ENCODE data around the gene RABL6.
"Not testable (repeated sequence)": the region's sequence is repeated elsewhere in the genome, so short reads cannot be mapped to it uniquely, and the experiment has no call there.

RABL6 gene

GRCh38 chr9:136863623-136864273 is 56.0 kb downstream of the RABL6 start:
- no peaks in the 10 kb centered on the region for H3K27me3 ChIP-seq (ENCODE audit: control insufficient read depth, insufficient read depth, low read length)
- H3K9me3 ChIP-seq (replicated peaks; ENCODE audit: low read length), result no peaks in the 10 kb centered on the region
- no peak overlapping the region for H3K4me3 ChIP-seq (ENCODE audit: low read length)
- H3K4me1 ChIP-seq (ENCODE audit: control insufficient read depth, insufficient read depth, low read length), result peaks cover 17% of the 10 kb centered on the region
- H3K36me3 ChIP-seq (ENCODE audit: insufficient read depth, low read length), result peaks cover 38% of the 10 kb centered on the region
- no peak overlapping the region for H3K4me2 ChIP-seq (ENCODE audit: low read length)
- no peak overlapping the region for H3K9ac ChIP-seq (ENCODE audit: low read depth, low read length)

DNA sequence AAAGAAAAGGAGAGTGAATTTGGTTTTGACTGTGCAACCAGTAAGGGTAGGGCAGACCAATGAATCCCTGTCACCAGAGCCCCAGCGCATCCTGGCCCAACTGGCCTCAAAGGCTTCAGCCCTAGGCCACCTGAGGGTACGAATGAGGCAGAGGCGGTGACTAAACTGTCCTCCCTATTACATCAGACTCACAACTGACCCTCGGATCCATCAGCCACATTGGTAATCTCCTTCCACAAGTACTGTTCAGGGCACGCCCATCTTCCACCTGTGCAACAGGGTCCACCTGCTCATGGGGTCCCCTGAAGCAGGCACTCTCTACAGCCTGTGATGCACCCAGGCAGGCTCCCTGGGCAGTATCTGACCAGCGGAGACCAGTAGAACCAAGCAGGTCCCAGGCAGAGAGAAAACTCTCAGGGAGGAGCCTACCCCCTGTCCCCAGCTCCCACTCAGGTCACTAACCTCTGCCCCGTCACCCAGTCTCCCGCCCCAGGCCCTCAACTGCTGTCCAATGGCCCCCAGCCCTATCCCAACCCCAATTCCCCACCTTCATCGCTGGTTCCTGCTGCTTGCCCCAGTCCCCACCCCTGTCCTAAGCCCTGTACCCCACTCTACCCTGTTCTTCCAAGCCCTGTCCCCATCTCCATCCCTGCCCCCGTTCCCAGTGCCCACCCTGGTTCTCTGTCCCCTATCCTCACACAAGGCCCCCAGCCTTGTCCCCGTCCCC is 57.5 kb downstream of the RABL6 start:
- peak overlapping the region; percentile 95 for H3K4me3 ChIP-seq (ENCODE audit: low read length)
- H3K9me3 ChIP-seq (replicated peaks; ENCODE audit: low read length), result no peaks in the 10 kb centered on the region
- peaks cover 7% of the 10 kb centered on the region for H3K4me1 ChIP-seq (ENCODE audit: control insufficient read depth, insufficient read depth, low read length)
- H3K9ac ChIP-seq (ENCODE audit: low read depth, low read length), result peak overlapping the region; percentile 89
- peaks cover 38% of the 10 kb centered on the region for H3K36me3 ChIP-seq (ENCODE audit: insufficient read depth, low read length)
- H3K27me3 ChIP-seq (ENCODE audit: control insufficient read depth, insufficient read depth, low read length), result no peaks in the 10 kb centered on the region
- H3K4me2 ChIP-seq (ENCODE audit: low read length), result peak overlapping the region; percentile 97

- H3K4me1 ChIP-seq (ENCODE audit: control insufficient read depth, insufficient read depth, low read length), result peaks cover 7% of the 10 kb centered on the region
- peak overlapping the region; percentile 97 for H3K4me2 ChIP-seq (ENCODE audit: low read length)
- peak overlapping the region; percentile 95 for H3K4me3 ChIP-seq (ENCODE audit: low read length)
- H3K9me3 ChIP-seq (replicated peaks; ENCODE audit: low read length), result no peaks in the 10 kb centered on the region
- no peaks in the 10 kb centered on the region for H3K27me3 ChIP-seq (ENCODE audit: control insufficient read depth, insufficient read depth, low read length)
- H3K36me3 ChIP-seq (ENCODE audit: insufficient read depth, low read length), result peaks cover 38% of the 10 kb centered on the region
- H3K9ac ChIP-seq (ENCODE audit: low read depth, low read length), result peak overlapping the region; percentile 89
These were observed 58.0 kb downstream of the RABL6 start for GRCh38 chr9:136865768-136866103.

GRCh38 chr9:136866898-136867421 is 59.2 kb downstream of the RABL6 start:
- Histone ChIP-seq H3K4me2 (ENCODE audit: low read length) (peak overlapping the region; percentile 78), H3K36me3 (ENCODE audit: insufficient read depth, low read length) (peaks cover 27% of the 10 kb centered on the region), H3K9ac (ENCODE audit: low read depth, low read length) (peak overlapping the region; percentile 89), H3K4me3 (ENCODE audit: low read length) (peak overlapping the region; percentile 95)
- H3K9me3 ChIP-seq (replicated peaks; ENCODE audit: low read length); H3K27me3 ChIP-seq (ENCODE audit: control insufficient read depth, insufficient read depth, low read length); H3K4me1 ChIP-seq (ENCODE audit: control insufficient read depth, insufficient read depth, low read length): not testable (repeated sequence)

DNA sequence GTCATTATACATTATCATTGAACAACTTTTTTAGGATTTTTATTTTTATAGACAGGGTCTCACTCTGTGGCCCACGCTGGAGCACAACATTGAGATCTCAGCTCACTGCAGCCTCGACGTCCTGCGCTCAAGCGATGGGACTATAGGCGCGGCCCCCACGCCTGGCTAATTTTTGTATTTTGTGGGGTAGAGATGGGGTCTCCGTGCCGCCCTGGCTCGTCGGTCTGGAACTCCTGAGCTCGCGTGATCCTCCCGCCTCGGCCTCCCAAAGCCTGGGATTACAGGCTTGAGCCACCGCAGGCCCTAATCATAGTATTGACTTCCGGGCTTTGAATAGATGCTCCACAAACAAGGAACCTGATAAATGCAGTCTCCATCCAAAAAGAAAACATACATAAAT is 59.7 kb downstream of the RABL6 start:
- H3K36me3 ChIP-seq (ENCODE audit: insufficient read depth, low read length), result peaks cover 22% of the 10 kb centered on the region
- no peaks in the 10 kb centered on the region for H3K9me3 ChIP-seq (replicated peaks; ENCODE audit: low read length)
- no peaks in the 10 kb centered on the region for H3K27me3 ChIP-seq (ENCODE audit: control insufficient read depth, insufficient read depth, low read length)
- H3K4me3 ChIP-seq (ENCODE audit: low read length), result peak overlapping the region; percentile 95
- H3K9ac ChIP-seq (ENCODE audit: low read depth, low read length), result no peak overlapping the region
- peaks cover 7% of the 10 kb centered on the region for H3K4me1 ChIP-seq (ENCODE audit: control insufficient read depth, insufficient read depth, low read length)
- H3K4me2 ChIP-seq (ENCODE audit: low read length), result no peak overlapping the region

GRCh38 chr9:136867917-136868316 is 60.2 kb downstream of the RABL6 start:
- H3K4me3 ChIP-seq (ENCODE audit: low read length), result no peak overlapping the region

GRCh38 chr9:136868644-136869043 is 60.9 kb downstream of the RABL6 start:
- no peaks in the 10 kb centered on the region for H3K9me3 ChIP-seq (replicated peaks; ENCODE audit: low read length)
- H3K4me2 ChIP-seq (ENCODE audit: low read length), result no peak overlapping the region
- no peak overlapping the region for H3K9ac ChIP-seq (ENCODE audit: low read depth, low read length)
- H3K4me3 ChIP-seq (ENCODE audit: low read length), result no peak overlapping the region
- H3K4me1 ChIP-seq (ENCODE audit: control insufficient read depth, insufficient read depth, low read length), result peaks cover 7% of the 10 kb centered on the region
- peaks cover 10% of the 10 kb centered on the region for H3K36me3 ChIP-seq (ENCODE audit: insufficient read depth, low read length)
- H3K27me3 ChIP-seq (ENCODE audit: control insufficient read depth, insufficient read depth, low read length), result no peaks in the 10 kb centered on the region

More at GRCh38 chr9:136867917-136868316, 60.2 kb downstream of the RABL6 start:
- Histone ChIP-seq H3K9ac (ENCODE audit: low read depth, low read length) (no peak overlapping the region), H3K4me1 (ENCODE audit: control insufficient read depth, insufficient read depth, low read length) (peaks cover 7% of the 10 kb centered on the region), H3K4me2 (ENCODE audit: low read length) (no peak overlapping the region), H3K36me3 (ENCODE audit: insufficient read depth, low read length) (peaks cover 18% of the 10 kb centered on the region), H3K27me3 (ENCODE audit: control insufficient read depth, insufficient read depth, low read length) (no peaks in the 10 kb centered on the region), H3K9me3 (replicated peaks; ENCODE audit: low read length) (no peaks in the 10 kb centered on the region)

DNA sequence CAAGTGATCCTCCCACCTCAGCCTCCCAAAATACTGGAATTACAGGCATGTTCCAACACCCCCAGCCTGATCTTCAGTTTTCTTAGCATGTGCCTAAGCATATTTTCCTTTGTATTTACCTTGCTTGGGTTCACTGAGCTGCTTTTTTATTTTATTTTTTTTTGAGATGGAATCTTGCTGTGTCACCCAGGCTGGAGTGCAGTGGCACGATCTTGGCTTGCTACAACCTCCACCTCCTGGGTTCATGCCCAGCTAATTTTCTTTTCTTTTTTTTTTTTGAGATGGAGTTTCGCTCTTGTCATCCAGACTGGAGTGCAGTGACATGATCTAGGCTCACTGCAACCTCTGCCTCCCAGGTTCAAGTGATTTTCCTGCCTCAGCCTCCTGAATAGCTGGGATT is 61.9 kb downstream of the RABL6 start:
- H3K9ac ChIP-seq (ENCODE audit: low read depth, low read length); H3K4me1 ChIP-seq (ENCODE audit: control insufficient read depth, insufficient read depth, low read length); H3K9me3 ChIP-seq (replicated peaks; ENCODE audit: low read length); H3K4me2 ChIP-seq (ENCODE audit: low read length); H3K36me3 ChIP-seq (ENCODE audit: insufficient read depth, low read length); H3K27me3 ChIP-seq (ENCODE audit: control insufficient read depth, insufficient read depth, low read length); H3K4me3 ChIP-seq (ENCODE audit: low read length): not testable (repeated sequence)

DNA sequence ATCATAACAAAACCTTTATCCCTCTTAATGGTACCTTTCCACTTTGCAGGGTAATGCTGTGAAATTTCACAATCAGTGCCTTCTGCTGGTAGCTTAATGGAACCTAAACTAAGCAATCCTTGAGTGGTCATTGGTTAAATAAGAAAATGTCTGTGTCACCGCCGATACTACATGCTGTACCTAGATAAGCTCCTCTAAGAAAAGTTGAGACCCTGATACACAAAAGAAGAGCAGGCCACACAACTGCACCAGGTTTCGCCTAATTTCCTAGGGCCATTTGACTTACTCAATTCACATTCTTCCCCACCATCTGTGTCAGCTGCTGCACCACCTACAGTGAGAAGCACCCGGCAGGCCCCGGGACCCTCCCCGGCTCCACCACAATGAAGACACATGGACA is 67.4 kb downstream of the RABL6 start:
- Histone ChIP-seq H3K4me1 (ENCODE audit: control insufficient read depth, insufficient read depth, low read length) (no peaks in the 10 kb centered on the region), H3K9me3 (replicated peaks; ENCODE audit: low read length) (no peaks in the 10 kb centered on the region), H3K4me3 (ENCODE audit: low read length) (no peak overlapping the region), H3K9ac (ENCODE audit: low read depth, low read length) (no peak overlapping the region), H3K4me2 (ENCODE audit: low read length) (no peak overlapping the region), H3K27me3 (ENCODE audit: control insufficient read depth, insufficient read depth, low read length) (no peaks in the 10 kb centered on the region), H3K36me3 (ENCODE audit: insufficient read depth, low read length) (no peaks in the 10 kb centered on the region)

DNA sequence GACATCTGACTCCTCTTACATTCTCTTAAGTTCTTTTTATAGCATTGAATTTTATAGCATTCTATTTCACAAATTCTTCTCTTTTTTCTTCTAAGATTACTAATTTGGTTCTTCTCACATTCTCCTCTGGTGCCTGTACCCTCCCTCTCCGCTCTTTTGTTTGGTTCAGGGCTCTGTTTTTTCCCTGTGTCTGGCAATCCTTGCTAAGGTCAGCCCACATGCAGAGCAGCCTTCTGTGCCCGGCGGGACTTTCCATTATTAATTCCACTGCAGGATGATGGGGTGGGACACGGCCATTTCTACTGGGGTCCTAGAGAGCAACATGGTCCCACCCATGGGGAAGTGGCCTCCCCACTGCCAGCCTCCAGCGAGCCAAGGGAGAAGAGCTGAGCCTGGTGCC is 68.7 kb downstream of the RABL6 start:
- no peaks in the 10 kb centered on the region for H3K36me3 ChIP-seq (ENCODE audit: insufficient read depth, low read length)
- H3K9ac ChIP-seq (ENCODE audit: low read depth, low read length), result no peak overlapping the region
- H3K9me3 ChIP-seq (replicated peaks; ENCODE audit: low read length), result no peaks in the 10 kb centered on the region
- no peak overlapping the region for H3K4me3 ChIP-seq (ENCODE audit: low read length)
- no peak overlapping the region for H3K4me2 ChIP-seq (ENCODE audit: low read length)
- peaks cover 2% of the 10 kb centered on the region for H3K4me1 ChIP-seq (ENCODE audit: control insufficient read depth, insufficient read depth, low read length)
- no peaks in the 10 kb centered on the region for H3K27me3 ChIP-seq (ENCODE audit: control insufficient read depth, insufficient read depth, low read length)

GRCh38 chr9:136880651-136881050 is 72.9 kb downstream of the RABL6 start:
- Histone ChIP-seq H3K4me2 (ENCODE audit: low read length) (no peak overlapping the region), H3K27me3 (ENCODE audit: control insufficient read depth, insufficient read depth, low read length) (no peaks in the 10 kb centered on the region), H3K36me3 (ENCODE audit: insufficient read depth, low read length) (no peaks in the 10 kb centered on the region), H3K4me1 (ENCODE audit: control insufficient read depth, insufficient read depth, low read length) (peaks cover 20% of the 10 kb centered on the region), H3K9me3 (replicated peaks; ENCODE audit: low read length) (no peaks in the 10 kb centered on the region), H3K4me3 (ENCODE audit: low read length) (no peak overlapping the region), H3K9ac (ENCODE audit: low read depth, low read length) (no peak overlapping the region)

DNA sequence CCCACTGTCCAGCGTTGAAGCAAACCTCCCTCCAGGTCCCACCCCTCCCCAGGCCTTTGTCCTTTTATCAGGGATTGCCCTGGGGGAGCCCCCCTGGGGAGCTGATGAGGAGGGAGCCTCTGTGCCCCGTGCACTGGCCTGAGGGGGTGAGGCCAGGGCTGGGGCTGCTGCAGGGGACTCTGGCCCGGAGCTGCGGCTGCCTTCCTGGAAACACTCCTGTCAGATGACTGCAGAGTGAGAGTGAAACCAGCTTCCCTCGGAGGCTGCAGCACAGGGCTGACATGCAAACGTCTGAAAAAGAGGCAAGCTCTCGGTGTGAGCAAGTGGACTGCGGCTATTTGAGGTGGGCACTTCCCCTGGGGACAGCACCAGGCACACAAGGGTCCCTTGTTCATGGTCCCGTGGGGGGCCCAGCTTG is 74.0 kb downstream of the RABL6 start:
- Histone ChIP-seq H3K36me3 (ENCODE audit: insufficient read depth, low read length) (no peaks in the 10 kb centered on the region), H3K9ac (ENCODE audit: low read depth, low read length) (no peak overlapping the region), H3K4me2 (ENCODE audit: low read length) (peak overlapping the region; percentile 89), H3K9me3 (replicated peaks; ENCODE audit: low read length) (no peaks in the 10 kb centered on the region), H3K27me3 (ENCODE audit: control insufficient read depth, insufficient read depth, low read length) (no peaks in the 10 kb centered on the region), H3K4me1 (ENCODE audit: control insufficient read depth, insufficient read depth, low read length) (peaks cover 23% of the 10 kb centered on the region), H3K4me3 (ENCODE audit: low read length) (no peak overlapping the region)
